NK-92 treated with Interleukin-12 subunit alpha and Interleukin-12 subunit beta, amount 100 ng/mL, for 24 hours (cell line): ENCODE results near the gene TCP11L1.
"Not testable (repeated sequence)": the region's sequence is repeated elsewhere in the genome, so short reads cannot be mapped to it uniquely, and the experiment has no call there.

Experiments
- DNase-seq: peaks from one replicate; lab custom pipeline; 2025; lab: John Stamatoyannopoulos, UW

Gene TCP11L1

DNA sequence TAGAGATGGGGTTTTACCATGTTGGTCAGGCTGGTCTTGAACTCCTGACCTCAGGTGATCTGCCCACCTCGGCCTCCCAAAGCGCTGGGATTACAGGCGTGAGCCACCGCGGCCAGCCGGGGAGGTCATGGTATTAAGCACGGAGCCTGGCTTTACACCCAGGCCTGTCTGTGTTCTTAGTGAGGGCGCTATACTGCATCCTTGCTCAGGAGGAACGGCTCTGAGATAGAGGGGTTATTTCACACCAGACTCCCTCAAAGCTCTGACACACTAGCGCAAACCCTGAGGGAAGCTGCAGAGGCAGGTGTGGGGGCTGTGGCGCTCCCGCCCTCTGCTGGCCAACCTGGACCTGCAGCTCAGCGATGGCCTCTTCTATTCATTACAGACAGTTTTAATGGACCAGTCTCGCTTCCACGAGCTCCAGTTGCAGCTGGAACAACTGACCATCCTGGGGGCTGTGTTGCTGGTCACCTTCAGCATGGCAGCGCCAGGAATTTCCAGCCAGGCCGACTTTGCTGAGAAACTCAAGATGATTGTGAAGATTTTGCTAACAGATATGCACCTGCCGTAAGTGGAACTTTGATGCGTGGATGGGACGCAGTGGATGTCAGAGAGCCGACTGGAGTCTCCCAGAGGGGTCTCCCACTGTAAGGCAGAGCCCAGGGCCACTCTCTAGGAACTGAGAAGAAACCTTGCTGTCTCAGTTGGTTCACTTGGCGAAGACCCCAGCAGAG is 26.2 kb downstream of the TCP11L1 start:
- DNase-seq = peak; percentile 10

DNA sequence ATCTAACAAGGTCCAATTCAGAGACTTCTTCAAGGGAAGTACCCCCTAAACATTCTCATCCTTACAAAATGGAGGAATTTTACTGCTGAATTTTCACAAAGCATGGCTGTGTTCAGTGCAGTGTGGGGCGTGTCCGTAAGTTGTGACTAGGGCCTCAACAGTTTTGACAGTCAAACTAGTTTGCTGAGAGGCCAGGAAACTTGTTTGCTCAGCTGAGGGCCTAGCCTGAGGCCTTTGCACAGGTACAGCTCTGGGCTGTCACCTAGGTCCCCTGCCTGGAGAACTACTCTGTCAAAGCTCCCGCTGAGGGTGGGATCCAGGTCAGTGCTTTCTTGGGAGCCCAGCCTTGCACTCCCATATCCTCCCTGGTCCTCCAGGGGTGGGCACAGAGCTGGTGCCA is 27.9 kb downstream of the TCP11L1 start:
- no peak for DNase-seq

DNA sequence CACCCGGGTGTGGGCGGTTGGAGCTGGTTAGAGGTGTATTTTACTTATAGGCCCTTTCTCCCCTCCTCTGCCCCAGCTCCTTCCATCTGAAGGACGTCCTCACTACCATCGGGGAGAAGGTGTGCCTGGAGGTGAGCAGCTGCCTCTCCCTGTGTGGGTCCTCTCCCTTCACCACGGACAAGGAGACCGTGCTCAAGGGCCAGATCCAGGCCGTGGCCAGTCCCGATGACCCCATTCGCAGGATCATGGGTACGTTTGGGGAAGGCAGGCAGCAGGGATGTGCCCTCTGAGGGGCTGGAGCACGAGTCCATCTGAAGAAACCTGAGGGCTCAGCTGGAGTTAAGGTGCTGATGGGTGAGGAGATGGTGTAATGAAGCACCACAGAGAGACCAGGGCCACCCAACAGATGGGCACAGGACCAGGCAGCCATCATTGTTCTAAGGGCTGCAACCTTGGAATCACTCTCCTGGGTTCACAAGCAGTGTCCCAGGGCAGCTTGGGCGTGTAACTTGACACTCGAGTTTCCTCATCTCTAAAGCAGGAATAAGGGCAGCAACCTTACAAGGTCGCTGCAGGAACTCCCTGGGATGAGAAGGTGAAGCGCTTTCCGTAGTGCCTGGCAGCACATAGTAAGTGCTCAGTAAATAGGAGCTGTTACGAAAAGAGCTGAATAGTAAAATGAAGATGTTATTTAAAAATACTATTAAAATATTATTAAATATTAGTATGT is 29.4 kb downstream of the TCP11L1 start:
- DNase-seq = no peak

DNA sequence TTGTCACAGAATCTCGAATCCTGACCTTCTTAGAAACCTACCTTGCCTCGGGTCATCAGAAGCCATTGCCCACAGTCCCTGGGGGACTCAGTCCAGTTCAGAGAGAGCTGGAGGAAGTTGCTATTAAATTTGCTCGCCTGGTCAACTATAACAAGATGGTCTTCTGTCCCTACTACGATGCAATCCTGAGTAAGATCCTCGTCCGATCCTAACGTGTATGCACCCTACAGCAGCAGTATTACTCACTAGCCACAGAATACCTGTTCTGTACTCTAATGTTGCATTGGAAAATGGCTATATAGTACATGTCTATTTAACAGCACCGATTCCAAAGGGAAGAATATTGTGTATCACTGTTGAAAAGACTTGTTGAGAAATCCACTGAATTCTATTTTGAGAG is 33.1 kb downstream of the TCP11L1 start:
- no peak for DNase-seq

DNA sequence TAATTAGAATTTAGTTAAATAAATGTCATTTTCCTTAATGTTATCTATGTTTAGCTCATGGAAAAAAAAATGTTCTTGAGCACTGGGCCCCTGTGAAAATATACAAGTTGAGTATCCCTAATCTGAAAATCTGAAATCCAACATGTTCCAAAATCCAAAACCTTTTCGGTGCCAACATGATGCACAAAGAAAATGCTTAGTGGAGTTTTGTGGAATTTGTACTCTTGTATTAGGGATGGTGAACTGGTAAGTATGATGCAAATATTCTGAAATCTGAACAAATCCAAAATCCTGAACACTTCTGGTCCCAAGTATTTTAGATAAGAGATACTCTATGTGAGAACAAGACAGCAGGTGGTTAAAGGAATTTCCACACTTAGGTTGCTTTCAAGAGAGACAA is 44.5 kb downstream of the TCP11L1 start:
- DNase-seq = no peak

DNA sequence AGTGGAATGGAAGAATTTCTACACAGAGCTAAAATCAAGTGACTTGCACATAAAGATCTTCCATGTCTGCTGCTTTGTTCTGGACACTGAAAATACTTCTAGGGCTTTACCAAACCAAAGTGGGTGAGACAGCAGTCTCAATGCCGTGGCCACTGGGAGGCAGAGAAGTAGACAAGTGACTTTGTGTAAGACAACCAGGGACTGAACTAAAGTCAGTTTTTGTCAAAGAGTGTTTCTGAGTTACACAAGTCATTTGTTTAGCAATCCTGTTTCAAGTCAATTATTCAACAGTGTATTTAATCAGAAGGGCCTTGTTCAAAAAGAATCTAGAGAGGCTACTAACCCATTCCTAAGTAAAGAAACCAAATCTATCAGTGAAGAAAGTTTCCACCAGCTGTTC is 46.6 kb downstream of the TCP11L1 start:
- DNase-seq = no peak

DNA sequence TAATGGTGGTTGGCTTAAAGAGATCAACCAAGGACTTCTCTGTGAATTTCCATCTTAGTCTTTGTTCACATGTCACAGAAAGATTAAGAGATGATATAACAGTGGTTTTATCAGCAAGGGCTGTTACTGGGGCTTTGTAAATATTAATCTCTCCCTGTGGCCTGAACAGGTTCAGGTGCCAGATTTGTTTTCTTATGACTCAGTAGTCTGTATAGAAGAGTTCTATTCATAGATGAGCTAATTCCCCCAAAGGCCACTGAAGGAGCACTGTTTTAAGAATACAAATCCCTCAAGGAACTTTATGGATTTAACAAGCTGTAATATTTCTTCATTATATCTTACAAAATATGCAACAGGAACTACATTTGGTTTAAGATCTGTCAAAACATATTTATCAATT is 50.4 kb downstream of the TCP11L1 start:
- DNase-seq = no peak

DNA sequence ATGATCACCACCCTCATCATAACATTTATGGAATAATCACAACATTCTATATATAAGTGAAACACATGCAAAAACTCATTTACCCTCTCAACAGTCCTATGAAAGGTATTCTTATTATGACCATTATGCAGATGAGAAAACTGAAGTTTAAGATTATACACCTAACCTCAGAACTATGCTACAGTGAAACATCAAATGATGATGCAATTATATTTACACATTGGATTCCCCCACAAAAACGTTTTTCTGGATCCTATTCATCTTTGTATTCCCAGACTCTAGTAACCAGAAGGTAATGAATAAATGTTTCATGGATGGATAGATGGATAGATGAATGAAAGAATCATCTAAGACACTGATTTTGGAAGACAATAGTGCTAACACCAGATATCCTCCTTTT is 54.8 kb downstream of the TCP11L1 start:
- no peak for DNase-seq

DNA sequence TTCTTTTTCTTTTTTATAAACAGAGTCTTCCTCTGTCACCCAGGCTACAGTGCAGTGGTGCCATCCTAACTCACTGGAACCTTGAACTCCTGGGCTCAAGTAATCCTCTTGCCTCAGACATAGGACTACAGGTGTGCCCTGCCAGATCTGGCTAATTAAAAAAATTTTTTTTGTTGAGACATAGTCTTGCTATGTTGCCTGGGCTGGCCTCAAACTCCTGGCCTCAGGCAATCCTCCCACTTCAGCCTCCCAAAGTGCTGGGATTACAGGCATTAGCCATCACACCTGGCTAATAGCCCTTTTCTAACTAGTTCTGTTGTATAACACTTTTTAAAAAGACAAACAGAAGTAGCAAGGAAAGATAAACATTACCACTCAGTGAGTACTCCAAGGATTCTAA is 64.5 kb downstream of the TCP11L1 start:
- DNase-seq = no peak

DNA sequence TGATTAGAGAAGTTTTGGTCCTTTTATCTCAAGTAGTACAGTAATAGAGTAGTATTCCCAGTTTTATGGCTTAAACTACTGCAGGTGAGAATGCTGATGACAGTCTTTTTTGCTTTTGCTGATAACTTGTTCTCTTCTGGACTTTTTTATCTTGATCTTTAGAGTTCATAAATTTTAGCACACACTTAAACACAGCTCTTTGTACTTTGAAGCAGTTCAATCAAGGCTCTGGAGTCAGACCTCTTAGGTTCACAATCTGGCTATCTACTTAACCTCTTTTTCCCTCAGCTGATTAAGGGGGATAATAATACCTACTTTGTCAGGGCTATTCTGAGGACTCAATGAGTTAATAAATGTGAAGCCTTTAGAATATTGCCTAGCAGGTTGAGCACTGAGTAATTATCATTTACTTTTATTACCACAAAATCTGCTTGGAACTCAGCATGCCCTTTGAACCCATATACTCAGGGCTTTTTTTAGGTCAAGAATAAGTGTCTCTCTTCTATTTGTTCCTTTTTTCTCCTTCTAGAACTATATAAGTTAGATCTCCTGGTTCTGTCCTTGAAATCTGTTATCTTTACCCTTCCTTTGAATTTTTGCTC is 70.0 kb downstream of the TCP11L1 start:
- DNase-seq = no peak

DNA sequence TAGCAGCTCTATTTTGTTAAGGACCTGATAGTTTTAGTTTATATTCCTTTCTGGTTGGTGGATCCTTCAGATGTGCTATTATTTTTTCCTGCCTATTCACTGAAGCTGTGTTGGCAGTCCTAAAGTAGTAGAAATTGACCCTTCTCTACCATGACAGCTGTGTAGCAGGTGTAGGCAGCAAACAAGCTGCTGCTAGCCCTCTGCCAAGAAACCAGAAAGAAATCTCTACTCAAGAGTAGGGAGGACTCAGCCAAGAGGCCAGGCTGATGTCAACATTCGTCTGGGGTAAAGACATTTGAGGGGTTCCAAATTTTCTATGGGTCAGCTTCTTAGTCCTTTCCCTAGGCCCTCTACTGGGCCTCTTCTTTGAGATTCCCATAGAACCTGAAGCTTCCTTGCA is 70.7 kb downstream of the TCP11L1 start:
- no peak for DNase-seq

DNA sequence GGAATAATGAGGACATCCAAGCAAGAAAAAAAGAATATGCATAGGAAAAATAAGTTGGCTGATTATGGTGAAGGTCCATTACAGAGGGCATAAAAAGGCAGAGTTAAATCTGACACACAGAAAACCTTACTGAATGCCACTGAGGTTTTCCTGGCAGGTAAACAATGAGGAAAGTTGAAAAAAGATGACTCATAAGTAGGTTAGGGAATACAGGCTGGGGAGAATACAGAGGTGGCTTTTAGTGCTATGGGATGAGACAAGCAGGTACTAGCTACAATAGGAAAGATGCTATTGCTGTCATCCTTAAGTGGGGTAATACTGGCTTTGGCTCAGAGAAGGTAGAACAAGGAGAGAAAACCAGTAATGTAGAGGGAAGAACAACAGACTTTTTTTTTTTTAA is 77.2 kb downstream of the TCP11L1 start:
- DNase-seq = no peak

DNA sequence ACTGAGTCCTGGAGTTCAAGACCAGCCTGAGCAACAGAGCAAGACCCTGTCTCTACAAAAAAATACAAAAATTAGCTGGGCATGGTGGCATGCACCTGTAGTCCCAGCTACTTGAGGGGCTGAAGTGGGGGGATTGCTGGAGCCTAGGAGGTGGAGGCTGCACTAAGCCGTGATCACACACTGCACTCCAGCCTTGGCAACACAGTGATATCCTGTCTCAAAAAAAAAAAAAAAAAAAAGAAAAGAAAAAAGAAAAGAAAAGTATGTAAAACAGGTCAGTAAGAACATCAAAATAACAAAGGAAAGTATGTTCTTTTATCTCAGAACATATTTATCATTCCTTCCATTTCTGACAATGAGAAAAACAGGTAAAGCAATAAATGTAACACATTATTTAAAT is 83.3 kb downstream of the TCP11L1 start:
- DNase-seq = not testable (repeated sequence)
